ENCODE measurements around the gene FSTL4. TPM values are rescaled to one million over a fixed set of nuclear protein-coding genes. Genes with fewer than 3 reads are reported as not detected.

FSTL4 gene
- polyA plus RNA-seq, 2 donors = 0.67 to 2.1 TPM

DNA sequence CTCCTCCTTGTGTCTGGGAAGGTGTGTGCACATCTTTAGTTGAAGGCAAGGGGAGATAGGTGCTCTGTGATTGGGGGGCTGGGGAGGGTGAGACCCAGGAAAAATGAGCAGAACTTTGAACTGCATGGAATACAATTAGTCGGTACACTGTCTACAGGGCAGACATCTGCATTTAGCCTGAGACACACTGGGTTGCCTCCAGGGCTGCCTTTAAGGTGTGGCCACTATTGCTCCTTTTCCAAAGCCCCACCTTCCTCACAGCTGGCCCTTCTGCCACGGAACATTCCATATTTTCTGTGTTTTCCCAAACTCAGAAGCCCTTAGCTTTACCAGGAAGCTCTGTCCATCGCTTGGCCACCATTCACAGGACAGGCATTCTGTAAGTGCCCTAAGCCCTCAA is 312.6 kb downstream of the FSTL4 start:
- WGBS, 2 donors = 80% methylated on average over 3 of the region's 3 CpGs
- no peaks in the 10 kb centered on the region for H3K27me3 ChIP-seq (ENCODE audit: control insufficient read depth in 1 of 2, insufficient read depth in 2 of 2, low read length in 2 of 2)
- no peaks in the 10 kb centered on the region for H3K36me3 ChIP-seq (ENCODE audit: control insufficient read depth in 2 of 2, insufficient read depth in 2 of 2, low read length in 1 of 2)

DNA sequence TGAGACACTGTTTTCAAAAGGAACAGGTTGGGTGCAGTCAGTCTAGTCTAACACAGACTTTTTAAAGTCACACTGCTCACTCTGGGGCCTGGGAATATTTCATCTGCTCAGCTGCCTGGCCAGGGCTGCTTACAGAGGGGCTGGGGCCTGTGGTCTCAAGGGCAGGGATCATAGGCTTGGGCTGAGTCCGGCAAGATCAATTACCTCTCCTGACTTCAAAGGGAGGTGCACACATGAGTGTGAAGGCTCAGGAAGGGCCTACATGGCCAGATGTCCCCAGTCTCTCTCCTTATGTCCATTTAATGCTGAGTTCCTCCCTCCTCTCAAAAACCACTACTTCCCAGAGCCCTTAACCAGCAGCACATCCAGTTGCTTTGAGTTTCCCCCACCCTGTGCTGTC is 313.3 kb downstream of the FSTL4 start:
- Histone ChIP-seq H3K27me3 (ENCODE audit: control insufficient read depth in 1 of 2, insufficient read depth in 2 of 2, low read length in 2 of 2) (no peaks in the 10 kb centered on the region), H3K36me3 (ENCODE audit: control insufficient read depth in 2 of 2, insufficient read depth in 2 of 2, low read length in 1 of 2) (no peaks in the 10 kb centered on the region), H3K27ac (ENCODE audit: low read depth in 2 of 2, low read length in 1 of 2) (no peak overlapping the region), H3K9me3 (ENCODE audit: control insufficient read depth in 2 of 2, insufficient read depth in 1 of 2, low read depth in 1 of 2, low read length in 1 of 2) (no peaks in the 10 kb centered on the region), H3K4me3 (ENCODE audit: low read depth in 1 of 2, low read length in 2 of 2) (no peak overlapping the region), H3K4me1 (ENCODE audit: control insufficient read depth in 2 of 2, insufficient read depth in 2 of 2, low read length in 1 of 2) (no peaks in the 10 kb centered on the region)
- 68 to 78% methylated on average over 1 of the region's 1 CpG for WGBS, 2 donors

More for the DNA sequence above, 312.6 kb downstream of the FSTL4 start:
- no peaks in the 10 kb centered on the region for H3K9me3 ChIP-seq (ENCODE audit: control insufficient read depth in 2 of 2, insufficient read depth in 1 of 2, low read depth in 1 of 2, low read length in 1 of 2)
- H3K27ac ChIP-seq (ENCODE audit: low read depth in 2 of 2, low read length in 1 of 2) = no peak overlapping the region
- no peaks in the 10 kb centered on the region for H3K4me1 ChIP-seq (ENCODE audit: control insufficient read depth in 2 of 2, insufficient read depth in 2 of 2, low read length in 1 of 2)
- H3K4me3 ChIP-seq (ENCODE audit: low read depth in 1 of 2, low read length in 2 of 2) = no peak overlapping the region

DNA sequence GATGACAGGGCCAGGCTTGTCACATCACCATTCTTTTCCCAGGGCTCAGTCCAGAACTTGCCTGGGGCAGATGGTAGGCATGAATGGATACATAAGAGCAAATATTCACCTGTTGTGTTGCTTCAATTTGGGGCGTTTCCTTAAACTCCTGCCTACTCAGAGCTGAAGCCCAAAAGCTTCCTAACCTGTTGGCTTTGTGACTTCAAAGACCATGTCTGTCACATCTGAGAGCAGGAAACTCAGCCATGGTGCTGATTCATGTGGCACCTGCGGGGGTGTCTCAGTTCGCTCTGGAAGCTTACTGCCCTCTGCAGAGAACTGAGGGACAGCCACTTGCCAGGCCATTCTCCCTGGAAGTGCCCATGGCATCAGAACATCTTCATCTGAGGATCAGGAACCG is 313.9 kb downstream of the FSTL4 start:
- Histone ChIP-seq H3K27ac (ENCODE audit: low read depth in 2 of 2, low read length in 1 of 2) (peak overlapping the region in 1 of 2 donors; percentile 33), H3K36me3 (ENCODE audit: control insufficient read depth in 2 of 2, insufficient read depth in 2 of 2, low read length in 1 of 2) (no peaks in the 10 kb centered on the region), H3K4me3 (ENCODE audit: low read depth in 1 of 2, low read length in 2 of 2) (no peak overlapping the region), H3K4me1 (ENCODE audit: control insufficient read depth in 2 of 2, insufficient read depth in 2 of 2, low read length in 1 of 2) (no peaks in the 10 kb centered on the region), H3K9me3 (ENCODE audit: control insufficient read depth in 2 of 2, insufficient read depth in 1 of 2, low read depth in 1 of 2, low read length in 1 of 2) (no peaks in the 10 kb centered on the region), H3K27me3 (ENCODE audit: control insufficient read depth in 1 of 2, insufficient read depth in 2 of 2, low read length in 2 of 2) (no peaks in the 10 kb centered on the region)
- WGBS, 2 donors = 67 to 74% methylated on average over 4 of the region's 4 CpGs

DNA sequence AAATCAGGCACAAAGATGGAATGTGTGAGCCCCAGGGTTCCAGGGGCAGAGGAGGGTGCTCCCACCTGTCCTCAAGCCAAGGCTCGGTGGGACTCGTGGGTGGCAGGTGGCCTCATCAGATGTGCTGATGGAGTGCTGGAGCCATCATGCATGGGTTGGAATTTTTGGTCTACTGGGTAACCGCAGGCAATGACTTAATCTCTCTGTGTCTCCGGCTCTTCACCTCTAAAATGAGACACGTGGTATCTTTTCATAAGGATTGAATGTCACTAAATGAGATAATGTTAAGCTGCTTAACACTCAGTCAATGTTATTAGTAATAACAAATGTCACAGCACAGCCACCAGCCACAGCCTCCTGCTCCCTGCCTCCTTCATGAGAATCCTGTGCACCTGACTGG is 315.0 kb downstream of the FSTL4 start:
- 90 to 96% methylated on average over 5 of the region's 5 CpGs for WGBS, 2 donors
- no peaks in the 10 kb centered on the region for H3K36me3 ChIP-seq (ENCODE audit: control insufficient read depth in 2 of 2, insufficient read depth in 2 of 2, low read length in 1 of 2)
- H3K9me3 ChIP-seq (ENCODE audit: control insufficient read depth in 2 of 2, insufficient read depth in 1 of 2, low read depth in 1 of 2, low read length in 1 of 2) = no peaks in the 10 kb centered on the region
- no peak overlapping the region for H3K4me3 ChIP-seq (ENCODE audit: low read depth in 1 of 2, low read length in 2 of 2)
- H3K27ac ChIP-seq (ENCODE audit: low read depth in 2 of 2, low read length in 1 of 2) = no peak overlapping the region
- no peaks in the 10 kb centered on the region for H3K4me1 ChIP-seq (ENCODE audit: control insufficient read depth in 2 of 2, insufficient read depth in 2 of 2, low read length in 1 of 2)
- H3K27me3 ChIP-seq (ENCODE audit: control insufficient read depth in 1 of 2, insufficient read depth in 2 of 2, low read length in 2 of 2) = no peaks in the 10 kb centered on the region

DNA sequence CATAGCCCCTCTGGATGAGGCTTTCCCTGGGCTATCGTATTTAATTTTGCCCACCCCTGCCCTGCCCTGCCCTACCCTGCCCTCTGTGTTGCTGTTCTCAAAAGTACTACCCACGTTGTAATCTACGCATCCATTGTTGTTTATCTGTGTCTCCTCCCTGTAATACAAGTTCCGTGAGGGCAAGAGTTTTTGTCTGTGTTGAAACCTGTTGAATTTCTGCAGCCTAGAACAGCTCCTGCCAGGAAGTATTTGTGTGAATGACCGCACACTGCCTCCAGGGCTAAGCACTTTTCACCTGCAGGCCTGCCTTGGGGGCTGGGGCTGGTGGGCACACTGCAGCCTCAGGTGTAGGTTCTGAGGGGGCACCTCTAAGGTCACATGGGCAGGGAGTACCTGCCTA is 315.7 kb downstream of the FSTL4 start:
- H3K4me3 ChIP-seq (ENCODE audit: low read depth in 1 of 2, low read length in 2 of 2) = no peak overlapping the region
- no peaks in the 10 kb centered on the region for H3K4me1 ChIP-seq (ENCODE audit: control insufficient read depth in 2 of 2, insufficient read depth in 2 of 2, low read length in 1 of 2)
- H3K36me3 ChIP-seq (ENCODE audit: control insufficient read depth in 2 of 2, insufficient read depth in 2 of 2, low read length in 1 of 2) = no peaks in the 10 kb centered on the region
- no peak overlapping the region for H3K27ac ChIP-seq (ENCODE audit: low read depth in 2 of 2, low read length in 1 of 2)
- H3K9me3 ChIP-seq (ENCODE audit: control insufficient read depth in 2 of 2, insufficient read depth in 1 of 2, low read depth in 1 of 2, low read length in 1 of 2) = no peaks in the 10 kb centered on the region
- H3K27me3 ChIP-seq (ENCODE audit: control insufficient read depth in 1 of 2, insufficient read depth in 2 of 2, low read length in 2 of 2) = no peaks in the 10 kb centered on the region
- WGBS, 2 donors = 65 to 68% methylated on average over 5 of the region's 5 CpGs

- H3K36me3 ChIP-seq (ENCODE audit: control insufficient read depth in 2 of 2, insufficient read depth in 2 of 2, low read length in 1 of 2) = no peaks in the 10 kb centered on the region
- no peaks in the 10 kb centered on the region for H3K4me1 ChIP-seq (ENCODE audit: control insufficient read depth in 2 of 2, insufficient read depth in 2 of 2, low read length in 1 of 2)
- H3K27ac ChIP-seq (ENCODE audit: low read depth in 2 of 2, low read length in 1 of 2) = no peak overlapping the region
- WGBS, 2 donors = 89 to 94% methylated on average over 3 of the region's 3 CpGs
- H3K27me3 ChIP-seq (ENCODE audit: control insufficient read depth in 1 of 2, insufficient read depth in 2 of 2, low read length in 2 of 2) = no peaks in the 10 kb centered on the region
- no peaks in the 10 kb centered on the region for H3K9me3 ChIP-seq (ENCODE audit: control insufficient read depth in 2 of 2, insufficient read depth in 1 of 2, low read depth in 1 of 2, low read length in 1 of 2)
- H3K4me3 ChIP-seq (ENCODE audit: low read depth in 1 of 2, low read length in 2 of 2) = no peak overlapping the region
Observed at GRCh38 chr5:133295520-133295919, 316.8 kb downstream of the FSTL4 start.

DNA sequence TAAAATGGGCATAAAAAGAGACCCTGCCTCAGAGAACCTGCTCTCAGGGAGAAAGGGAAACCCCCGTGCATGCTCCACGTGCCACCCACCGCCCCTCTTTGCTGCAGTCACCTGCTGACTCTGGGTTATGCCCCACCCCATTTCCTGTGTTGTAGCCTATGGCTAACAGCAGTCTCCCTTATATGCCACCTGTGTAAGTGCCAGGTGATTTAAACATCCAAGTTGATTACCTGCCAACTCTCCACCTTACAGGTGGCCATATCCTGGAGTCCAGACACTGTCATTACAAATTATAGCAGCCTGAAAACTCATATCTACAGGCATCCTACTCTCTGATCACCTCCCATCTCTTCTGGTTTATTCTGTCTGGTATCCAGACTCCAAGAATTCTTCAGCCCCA is 318.0 kb downstream of the FSTL4 start:
- Histone ChIP-seq H3K36me3 (ENCODE audit: control insufficient read depth in 2 of 2, insufficient read depth in 2 of 2, low read length in 1 of 2) (no peaks in the 10 kb centered on the region), H3K27ac (ENCODE audit: low read depth in 2 of 2, low read length in 1 of 2) (no peak overlapping the region), H3K4me1 (ENCODE audit: control insufficient read depth in 2 of 2, insufficient read depth in 2 of 2, low read length in 1 of 2) (peaks cover 0 to 5% of the 10 kb centered on the region in 2 donors), H3K27me3 (ENCODE audit: control insufficient read depth in 1 of 2, insufficient read depth in 2 of 2, low read length in 2 of 2) (no peaks in the 10 kb centered on the region), H3K9me3 (ENCODE audit: control insufficient read depth in 2 of 2, insufficient read depth in 1 of 2, low read depth in 1 of 2, low read length in 1 of 2) (no peaks in the 10 kb centered on the region), H3K4me3 (ENCODE audit: low read depth in 1 of 2, low read length in 2 of 2) (no peak overlapping the region)
- WGBS, 2 donors = 63 to 75% methylated on average over 3 of the region's 3 CpGs

DNA sequence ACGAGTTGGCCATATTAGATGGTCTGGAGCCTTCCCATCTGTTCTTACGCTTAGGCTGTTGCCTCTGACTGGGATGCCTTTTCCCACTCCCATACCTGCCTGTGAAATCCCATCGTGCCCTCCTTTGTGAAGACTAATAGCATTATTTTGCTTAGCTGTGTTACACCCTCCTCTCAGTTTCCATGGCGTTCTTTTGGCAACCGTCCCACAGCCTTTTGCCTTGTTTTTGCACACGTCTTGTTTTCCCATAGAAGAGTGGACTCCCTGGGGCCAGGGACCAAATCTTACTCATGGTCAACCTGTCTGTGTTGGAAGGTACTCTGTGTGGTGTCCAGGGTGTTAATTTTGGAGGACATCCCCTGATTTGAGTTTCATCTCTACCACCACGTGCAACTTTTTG is 318.4 kb downstream of the FSTL4 start:
- H3K27ac ChIP-seq (ENCODE audit: low read depth in 2 of 2, low read length in 1 of 2) = no peak overlapping the region
- H3K4me1 ChIP-seq (ENCODE audit: control insufficient read depth in 2 of 2, insufficient read depth in 2 of 2, low read length in 1 of 2) = peaks cover 0 to 6% of the 10 kb centered on the region in 2 donors
- no peaks in the 10 kb centered on the region for H3K9me3 ChIP-seq (ENCODE audit: control insufficient read depth in 2 of 2, insufficient read depth in 1 of 2, low read depth in 1 of 2, low read length in 1 of 2)
- no peaks in the 10 kb centered on the region for H3K36me3 ChIP-seq (ENCODE audit: control insufficient read depth in 2 of 2, insufficient read depth in 2 of 2, low read length in 1 of 2)
- H3K4me3 ChIP-seq (ENCODE audit: low read depth in 1 of 2, low read length in 2 of 2) = no peak overlapping the region
- H3K27me3 ChIP-seq (ENCODE audit: control insufficient read depth in 1 of 2, insufficient read depth in 2 of 2, low read length in 2 of 2) = no peaks in the 10 kb centered on the region
- 71 to 73% methylated on average over 7 of the region's 7 CpGs for WGBS, 2 donors

DNA sequence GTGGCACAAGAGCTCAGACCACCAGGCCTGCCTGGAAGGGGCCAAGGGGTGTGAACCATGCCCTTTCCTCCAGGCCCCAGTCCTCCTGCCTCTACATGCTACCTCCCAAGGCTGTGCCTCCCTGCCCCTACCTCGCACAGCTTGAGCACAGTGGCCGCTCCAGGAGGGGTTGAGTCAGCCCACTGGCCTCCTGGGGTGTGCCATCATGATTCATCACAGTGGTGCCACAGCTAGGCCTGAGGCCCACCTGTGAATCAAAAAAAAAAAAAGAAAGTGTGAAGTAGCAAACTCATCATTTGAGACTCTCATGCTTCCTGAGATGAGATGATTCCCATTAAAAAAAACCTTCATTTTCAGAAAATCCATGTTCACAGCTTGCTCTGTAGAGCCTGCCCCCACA is 320.0 kb downstream of the FSTL4 start:
- 55 to 92% methylated on average over 2 of the region's 2 CpGs for WGBS, 2 donors
- no peaks in the 10 kb centered on the region for H3K27me3 ChIP-seq (ENCODE audit: control insufficient read depth in 1 of 2, insufficient read depth in 2 of 2, low read length in 2 of 2)
- no peaks in the 10 kb centered on the region for H3K36me3 ChIP-seq (ENCODE audit: control insufficient read depth in 2 of 2, insufficient read depth in 2 of 2, low read length in 1 of 2)
- H3K27ac ChIP-seq (ENCODE audit: low read depth in 2 of 2, low read length in 1 of 2) = no peak overlapping the region
- H3K9me3 ChIP-seq (ENCODE audit: control insufficient read depth in 2 of 2, insufficient read depth in 1 of 2, low read depth in 1 of 2, low read length in 1 of 2) = no peaks in the 10 kb centered on the region
- peaks cover 0 to 6% of the 10 kb centered on the region in 2 donors for H3K4me1 ChIP-seq (ENCODE audit: control insufficient read depth in 2 of 2, insufficient read depth in 2 of 2, low read length in 1 of 2)
- no peak overlapping the region for H3K4me3 ChIP-seq (ENCODE audit: low read depth in 1 of 2, low read length in 2 of 2)

DNA sequence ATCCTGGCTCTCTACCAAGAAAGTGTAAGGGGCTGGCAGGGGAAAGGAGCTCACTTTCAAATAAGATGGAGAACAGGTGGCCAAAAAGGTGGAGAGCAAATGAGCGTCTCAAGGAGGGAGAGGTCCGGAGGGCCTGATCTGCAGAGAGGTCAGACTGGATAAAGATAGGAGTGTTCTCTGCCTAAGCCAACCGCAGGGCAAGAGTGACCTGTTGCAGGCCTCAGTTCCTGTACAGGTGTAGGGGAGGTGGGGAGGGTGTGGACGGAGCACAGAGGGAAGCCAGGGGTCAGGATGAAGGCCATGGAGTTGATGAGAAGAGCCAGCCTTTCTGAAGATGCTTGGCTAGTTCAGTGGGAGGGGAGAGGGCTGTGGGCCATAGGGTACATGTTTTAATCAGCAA is 320.8 kb downstream of the FSTL4 start:
- Histone ChIP-seq H3K27me3 (ENCODE audit: control insufficient read depth in 1 of 2, insufficient read depth in 2 of 2, low read length in 2 of 2) (no peaks in the 10 kb centered on the region), H3K4me3 (ENCODE audit: low read depth in 1 of 2, low read length in 2 of 2) (no peak overlapping the region), H3K9me3 (ENCODE audit: control insufficient read depth in 2 of 2, insufficient read depth in 1 of 2, low read depth in 1 of 2, low read length in 1 of 2) (no peaks in the 10 kb centered on the region), H3K36me3 (ENCODE audit: control insufficient read depth in 2 of 2, insufficient read depth in 2 of 2, low read length in 1 of 2) (no peaks in the 10 kb centered on the region), H3K4me1 (ENCODE audit: control insufficient read depth in 2 of 2, insufficient read depth in 2 of 2, low read length in 1 of 2) (peaks cover 0 to 6% of the 10 kb centered on the region in 2 donors), H3K27ac (ENCODE audit: low read depth in 2 of 2, low read length in 1 of 2) (no peak overlapping the region)
- WGBS, 2 donors = 90 to 92% methylated on average over 4 of the region's 4 CpGs
